Parathyroid adenoma (tissue), 2 donors: ENCODE measurements around the gene LARGE1.

Experiments
- H2AFZ ChIP-seq: fragments of 300-600 bp; sonication (generic); one replicate; pipeline ENCODE4 v1.7.0; 2017; ENCODE audit warnings: antibody characterized with exemption, mild to moderate bottlenecking
- H3K27ac ChIP-seq: fragments of 300-600 bp; sonication (generic); one replicate; pipeline ENCODE4 v1.7.0; 2017
- H3K27me3 ChIP-seq: fragments of 300-600 bp; sonication (generic); one replicate; pipeline ENCODE4 v1.7.0; 2017; ENCODE audit warnings: low read length; ENCODE audit not compliant: control insufficient read depth, insufficient read depth
- H3K36me3 ChIP-seq: fragments of 300-600 bp; sonication (generic); one replicate; pipeline ENCODE4 v1.7.0; 2017; ENCODE audit warnings: low read length; ENCODE audit not compliant: control insufficient read depth, insufficient read depth
- H3K4me1 ChIP-seq: fragments of 300-600 bp; sonication (generic); one replicate; pipeline ENCODE4 v1.7.0; 2017; ENCODE audit warnings: control low read depth
- H3K4me2 ChIP-seq: fragments of 300-600 bp; sonication (generic); one replicate; pipeline ENCODE4 v1.7.0; 2017; ENCODE audit warnings: low read length
- H3K4me3 ChIP-seq: fragments of 300-600 bp; sonication (generic); one replicate; pipeline ENCODE4 v1.7.0; 2017; ENCODE audit warnings: low read depth, low read length
- H3K79me2 ChIP-seq: fragments of 300-600 bp; sonication (generic); one replicate; pipeline ENCODE4 v1.7.0; 2017; ENCODE audit warnings: control low read depth
- H3K9ac ChIP-seq: fragments of 300-600 bp; sonication (generic); one replicate; pipeline ENCODE4 v1.7.0; 2017; ENCODE audit warnings: mild to moderate bottlenecking
- H3K9me3 ChIP-seq: fragments of 300-600 bp; sonication (generic); one replicate; pipeline ENCODE4 v1.7.0; 2017; ENCODE audit warnings: low read length; ENCODE audit not compliant: control insufficient read depth
- CTCF ChIP-seq: fragments of 300-600 bp; sonication (generic); IDR thresholded peaks from one replicate; pipeline ENCODE4 v1.7.0; 2017; ENCODE audit warnings: antibody characterized with exemption, mild to moderate bottlenecking
- donor health status: primary hyperparathyroidism.

Gene LARGE1

GRCh38 chr22:33362702-33363101 lies 557.6 kb downstream of the LARGE1 start:
- H3K9ac ChIP-seq: no peak overlapping the region
- H3K27ac ChIP-seq: no peak overlapping the region
- no peaks in the 10 kb centered on the region for H3K9me3 ChIP-seq
- no peaks in the 10 kb centered on the region for H3K36me3 ChIP-seq
- no peak overlapping the region for H3K4me3 ChIP-seq
- H2AFZ ChIP-seq: no peak overlapping the region
- no peaks in the 10 kb centered on the region for H3K27me3 ChIP-seq
- no peak overlapping the region for H3K4me2 ChIP-seq
- TF ChIP-seq CTCF: no peak
- no peaks in the 10 kb centered on the region for H3K79me2 ChIP-seq
- no peaks in the 10 kb centered on the region for H3K4me1 ChIP-seq

GRCh38 chr22:33361581-33361980 lies 558.7 kb downstream of the LARGE1 start:
- Histone ChIP-seq H3K4me1 (no peaks in the 10 kb centered on the region), H3K27me3 (no peaks in the 10 kb centered on the region), H2AFZ (no peak overlapping the region), H3K27ac (no peak overlapping the region), H3K9ac (no peak overlapping the region), H3K79me2 (no peaks in the 10 kb centered on the region), H3K4me2 (no peak overlapping the region), H3K9me3 (no peaks in the 10 kb centered on the region), H3K36me3 (no peaks in the 10 kb centered on the region), H3K4me3 (no peak overlapping the region)
- no peak for TF ChIP-seq CTCF

GRCh38 chr22:33357981-33358399 lies 562.3 kb downstream of the LARGE1 start:
- Histone ChIP-seq H3K9me3 (no peaks in the 10 kb centered on the region), H3K27me3 (no peaks in the 10 kb centered on the region), H3K79me2 (no peaks in the 10 kb centered on the region), H3K4me1 (no peaks in the 10 kb centered on the region), H3K9ac (no peak overlapping the region), H2AFZ (no peak overlapping the region), H3K36me3 (no peaks in the 10 kb centered on the region), H3K27ac (no peak overlapping the region), H3K4me3 (no peak overlapping the region), H3K4me2 (no peak overlapping the region)
- TF ChIP-seq CTCF: no peak

GRCh38 chr22:33354928-33355327 lies 565.3 kb downstream of the LARGE1 start:
- Histone ChIP-seq H3K27ac (no peak overlapping the region), H3K27me3 (no peaks in the 10 kb centered on the region)
- no peak for TF ChIP-seq CTCF

GRCh38 chr22:33353502-33353901 lies 566.8 kb downstream of the LARGE1 start:
- H3K4me1 ChIP-seq: no peaks in the 10 kb centered on the region
- no peak overlapping the region for H3K27ac ChIP-seq
- no peak overlapping the region for H3K9ac ChIP-seq
- no peaks in the 10 kb centered on the region for H3K79me2 ChIP-seq
- no peaks in the 10 kb centered on the region for H3K9me3 ChIP-seq
- no peak overlapping the region for H2AFZ ChIP-seq
- TF ChIP-seq CTCF: no peak
- no peaks in the 10 kb centered on the region for H3K27me3 ChIP-seq
- H3K4me3 ChIP-seq: no peak overlapping the region
- no peaks in the 10 kb centered on the region for H3K36me3 ChIP-seq
- H3K4me2 ChIP-seq: no peak overlapping the region

More at GRCh38 chr22:33354928-33355327, 565.3 kb downstream of the LARGE1 start:
- no peak overlapping the region for H2AFZ ChIP-seq
- no peaks in the 10 kb centered on the region for H3K4me1 ChIP-seq
- no peaks in the 10 kb centered on the region for H3K79me2 ChIP-seq
- no peaks in the 10 kb centered on the region for H3K36me3 ChIP-seq
- H3K4me2 ChIP-seq: no peak overlapping the region
- H3K9ac ChIP-seq: no peak overlapping the region
- H3K9me3 ChIP-seq: no peaks in the 10 kb centered on the region
- no peak overlapping the region for H3K4me3 ChIP-seq
